Measurements from ENCODE around the gene CST4. TPM values are rescaled to one million over a fixed set of nuclear protein-coding genes. Genes with fewer than 3 reads are reported as not detected.

Gene CST4
- total RNA-seq, 1 experiment from 2014 or later, result not detected

DNA sequence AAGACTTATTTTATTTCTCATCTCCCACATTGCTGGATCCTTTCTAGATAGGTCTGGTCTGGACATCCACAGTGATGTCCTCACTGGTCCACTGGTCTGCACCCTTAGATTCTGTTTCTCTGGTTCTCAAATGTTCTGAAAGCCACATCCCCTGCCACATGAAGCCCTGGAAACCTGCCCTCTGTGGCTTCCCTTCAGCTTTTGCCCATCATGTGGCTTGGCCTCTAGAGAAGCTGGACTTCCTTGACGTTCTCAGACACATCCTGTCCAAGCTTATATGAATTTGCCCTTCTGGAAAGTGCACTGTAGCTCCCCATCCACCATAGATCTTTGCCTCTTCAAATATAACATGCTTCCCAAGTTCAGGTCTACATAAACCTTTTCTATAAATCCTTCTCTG, 18.5 kb downstream of the CST4 start:
- Mint-ChIP-seq H3K36me3 (ENCODE audit: insufficient read depth, unreplicated experiment) (no peaks in the 10 kb centered on the region), H3K27me3 (ENCODE audit: insufficient read depth, unreplicated experiment) (peaks cover 6% of the 10 kb centered on the region), H3K4me1 (ENCODE audit: insufficient read depth, unreplicated experiment) (no peaks in the 10 kb centered on the region), H3K9me3 (ENCODE audit: unreplicated experiment) (no peaks in the 10 kb centered on the region), H3K27ac (ENCODE audit: low read depth, unreplicated experiment) (no peak overlapping the region), H3K4me3 (ENCODE audit: unreplicated experiment) (no peak overlapping the region)
- TF ChIP-seq, protein P1, sequence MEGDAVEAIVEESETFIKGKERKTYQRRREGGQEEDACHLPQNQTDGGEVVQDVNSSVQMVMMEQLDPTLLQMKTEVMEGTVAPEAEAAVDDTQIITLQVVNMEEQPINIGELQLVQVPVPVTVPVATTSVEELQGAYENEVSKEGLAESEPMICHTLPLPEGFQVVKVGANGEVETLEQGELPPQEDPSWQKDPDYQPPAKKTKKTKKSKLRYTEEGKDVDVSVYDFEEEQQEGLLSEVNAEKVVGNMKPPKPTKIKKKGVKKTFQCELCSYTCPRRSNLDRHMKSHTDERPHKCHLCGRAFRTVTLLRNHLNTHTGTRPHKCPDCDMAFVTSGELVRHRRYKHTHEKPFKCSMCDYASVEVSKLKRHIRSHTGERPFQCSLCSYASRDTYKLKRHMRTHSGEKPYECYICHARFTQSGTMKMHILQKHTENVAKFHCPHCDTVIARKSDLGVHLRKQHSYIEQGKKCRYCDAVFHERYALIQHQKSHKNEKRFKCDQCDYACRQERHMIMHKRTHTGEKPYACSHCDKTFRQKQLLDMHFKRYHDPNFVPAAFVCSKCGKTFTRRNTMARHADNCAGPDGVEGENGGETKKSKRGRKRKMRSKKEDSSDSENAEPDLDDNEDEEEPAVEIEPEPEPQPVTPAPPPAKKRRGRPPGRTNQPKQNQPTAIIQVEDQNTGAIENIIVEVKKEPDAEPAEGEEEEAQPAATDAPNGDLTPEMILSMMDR (IDR thresholded peaks at IDR 0.05; ENCODE audit: unreplicated experiment), result no peak
- no TSS peak for BruUV-seq (replicated peaks)
- CTCF ChIA-PET, result interaction anchor here (0.7 to 1.5 kb wide), 4 partner anchors 8 to 327 kb away, joined by 3 to 8 read pairs (median 4); partner anchors contain the start of gene CST8
- intact Hi-C loops (cut with micrococcal nuclease), result no loop called here
- POLR2A ChIA-PET, result no interaction called here
- no peak for DNase-seq (ENCODE audit: unreplicated experiment)

DNA sequence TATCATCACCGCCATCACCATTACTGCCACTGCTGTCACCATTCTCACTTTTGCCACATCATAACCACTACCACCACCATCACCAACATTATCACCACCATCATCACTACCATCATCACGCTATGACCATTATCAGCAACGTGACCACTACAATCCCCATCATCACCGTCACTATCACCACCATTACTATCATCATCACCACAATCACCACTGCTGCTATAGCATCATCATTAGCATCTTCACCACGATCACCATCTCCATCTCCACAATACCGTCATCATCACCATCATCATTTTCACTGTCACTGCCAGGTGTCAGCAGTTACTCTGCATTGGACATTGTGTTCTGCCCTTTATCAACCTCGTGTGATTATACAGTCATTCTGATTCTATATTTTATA, 19.0 kb downstream of the CST4 start:
- Mint-ChIP-seq H3K27me3 (ENCODE audit: insufficient read depth, unreplicated experiment) (peaks cover 1% of the 10 kb centered on the region), H3K36me3 (ENCODE audit: insufficient read depth, unreplicated experiment) (no peaks in the 10 kb centered on the region), H3K27ac (ENCODE audit: low read depth, unreplicated experiment) (no peak overlapping the region), H3K9me3 (ENCODE audit: unreplicated experiment) (no peaks in the 10 kb centered on the region), H3K4me3 (ENCODE audit: unreplicated experiment) (no peak overlapping the region), H3K4me1 (ENCODE audit: insufficient read depth, unreplicated experiment) (no peaks in the 10 kb centered on the region)
- ChIA-PET CTCF (interaction anchor here (1.0 to 1.5 kb wide), 3 partner anchors 7 to 327 kb away, joined by 4 to 8 read pairs (median 5); no protein-coding TSS in a partner anchor), POLR2A (no interaction called here)
- TF ChIP-seq, protein P1 (IDR thresholded peaks at IDR 0.05; ENCODE audit: unreplicated experiment), result no peak
- no TSS peak for BruUV-seq (replicated peaks)
- DNase-seq (ENCODE audit: unreplicated experiment), result no peak
- intact Hi-C loops (cut with micrococcal nuclease), result loop anchor here (10.0 kb wide), 1 partner anchor 55 kb away; no protein-coding TSS in a partner anchor

DNA sequence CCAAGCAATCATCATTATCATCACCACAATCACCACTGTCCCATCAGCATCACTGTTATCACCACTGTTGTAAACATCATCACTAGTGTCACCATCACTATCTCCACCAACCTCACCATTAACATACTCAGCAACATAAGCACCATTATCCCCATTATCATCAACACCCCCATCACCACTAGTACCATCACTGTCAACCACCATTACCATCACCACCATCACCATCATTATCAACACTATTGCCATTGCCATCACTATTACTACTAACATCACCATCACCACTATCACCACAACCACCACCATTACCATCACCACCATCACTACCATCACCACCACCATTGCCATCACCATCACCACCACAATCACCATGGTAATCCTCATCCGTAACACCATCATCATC, 19.5 kb downstream of the CST4 start:
- Mint-ChIP-seq H3K27me3 (ENCODE audit: insufficient read depth, unreplicated experiment) (no peaks in the 10 kb centered on the region), H3K4me1 (ENCODE audit: insufficient read depth, unreplicated experiment) (no peaks in the 10 kb centered on the region), H3K36me3 (ENCODE audit: insufficient read depth, unreplicated experiment) (no peaks in the 10 kb centered on the region), H3K27ac (ENCODE audit: low read depth, unreplicated experiment) (no peak overlapping the region), H3K9me3 (ENCODE audit: unreplicated experiment) (no peaks in the 10 kb centered on the region), H3K4me3 (ENCODE audit: unreplicated experiment) (no peak overlapping the region)
- no TSS peak for BruUV-seq (replicated peaks)
- CTCF ChIA-PET, result interaction anchor here (0.6 to 5.0 kb wide), 40 partner anchors 10 to 1872 kb away, joined by 3 to 74 read pairs (median 6); partner anchors contain the start of gene CSTL1
- TF ChIP-seq, protein P1 (IDR thresholded peaks at IDR 0.05; ENCODE audit: unreplicated experiment), result no peak
- no peak for DNase-seq (ENCODE audit: unreplicated experiment)
- POLR2A ChIA-PET, result no interaction called here
- intact Hi-C loops (cut with micrococcal nuclease), result loop anchor here (10.0 kb wide), 1 partner anchor 55 kb away; no protein-coding TSS in a partner anchor

DNA sequence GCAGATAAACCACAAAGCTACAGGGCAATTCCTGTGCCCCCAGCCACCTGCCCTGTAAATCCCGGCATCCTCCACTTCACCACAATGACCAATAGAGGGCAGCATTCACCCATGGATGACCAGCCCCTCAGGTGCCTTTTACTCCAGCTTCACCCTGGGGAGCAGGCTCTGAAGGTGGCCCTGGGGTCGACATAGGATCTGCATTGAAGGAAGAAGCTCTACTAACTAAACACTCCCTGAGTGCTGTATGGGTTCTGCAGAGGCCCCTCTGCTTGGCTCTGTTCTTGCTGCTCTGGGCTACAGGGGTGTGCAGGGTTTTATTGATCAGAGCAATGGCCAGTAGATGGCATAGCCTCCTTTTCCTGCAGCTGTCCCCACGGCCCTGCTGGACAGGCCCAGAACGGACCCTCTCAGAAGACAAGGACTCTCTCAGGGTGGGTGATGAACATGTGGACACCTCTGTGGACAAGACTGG, 20.3 kb downstream of the CST4 start:
- Mint-ChIP-seq H3K4me3 (ENCODE audit: unreplicated experiment) (no peak overlapping the region), H3K27ac (ENCODE audit: low read depth, unreplicated experiment) (no peak overlapping the region), H3K9me3 (ENCODE audit: unreplicated experiment) (no peaks in the 10 kb centered on the region), H3K4me1 (ENCODE audit: insufficient read depth, unreplicated experiment) (no peaks in the 10 kb centered on the region), H3K27me3 (ENCODE audit: insufficient read depth, unreplicated experiment) (no peaks in the 10 kb centered on the region), H3K36me3 (ENCODE audit: insufficient read depth, unreplicated experiment) (no peaks in the 10 kb centered on the region)
- intact Hi-C loops (cut with micrococcal nuclease), result loop anchor here (1.0 to 10.0 kb wide), 3 partner anchors 56 to 1250 kb away; no protein-coding TSS in a partner anchor
- POLR2A ChIA-PET, result interaction anchor here (0.6 to 1.2 kb wide), 4 partner anchors 31 to 1324 kb away, joined by 3 to 5 read pairs (median 3); partner anchors contain the start of genes APMAP and CST3
- peak; percentile 72 for DNase-seq (ENCODE audit: unreplicated experiment)
- TF ChIP-seq, protein P1 (IDR thresholded peaks at IDR 0.05; ENCODE audit: unreplicated experiment), result peak; percentile 93
- no TSS peak for BruUV-seq (replicated peaks)
- CTCF ChIA-PET, result interaction anchor here (0.6 to 5.0 kb wide), 64 partner anchors 11 to 1873 kb away, joined by 3 to 74 read pairs (median 4); partner anchors contain the start of gene CSTL1
